SKM-1 treated with dmso at 0.1 percent for 144 hours (cell line): ENCODE results near the gene WDR48.
"Not testable (repeated sequence)": the region's sequence is repeated elsewhere in the genome, so short reads cannot be mapped to it uniquely, and the experiment has no call there.

Experiments
- DNase-seq: peaks from one replicate; lab custom pipeline; 2025; ENCODE audit not compliant: unreplicated experiment; lab: John Stamatoyannopoulos, UW

Gene WDR48

DNA sequence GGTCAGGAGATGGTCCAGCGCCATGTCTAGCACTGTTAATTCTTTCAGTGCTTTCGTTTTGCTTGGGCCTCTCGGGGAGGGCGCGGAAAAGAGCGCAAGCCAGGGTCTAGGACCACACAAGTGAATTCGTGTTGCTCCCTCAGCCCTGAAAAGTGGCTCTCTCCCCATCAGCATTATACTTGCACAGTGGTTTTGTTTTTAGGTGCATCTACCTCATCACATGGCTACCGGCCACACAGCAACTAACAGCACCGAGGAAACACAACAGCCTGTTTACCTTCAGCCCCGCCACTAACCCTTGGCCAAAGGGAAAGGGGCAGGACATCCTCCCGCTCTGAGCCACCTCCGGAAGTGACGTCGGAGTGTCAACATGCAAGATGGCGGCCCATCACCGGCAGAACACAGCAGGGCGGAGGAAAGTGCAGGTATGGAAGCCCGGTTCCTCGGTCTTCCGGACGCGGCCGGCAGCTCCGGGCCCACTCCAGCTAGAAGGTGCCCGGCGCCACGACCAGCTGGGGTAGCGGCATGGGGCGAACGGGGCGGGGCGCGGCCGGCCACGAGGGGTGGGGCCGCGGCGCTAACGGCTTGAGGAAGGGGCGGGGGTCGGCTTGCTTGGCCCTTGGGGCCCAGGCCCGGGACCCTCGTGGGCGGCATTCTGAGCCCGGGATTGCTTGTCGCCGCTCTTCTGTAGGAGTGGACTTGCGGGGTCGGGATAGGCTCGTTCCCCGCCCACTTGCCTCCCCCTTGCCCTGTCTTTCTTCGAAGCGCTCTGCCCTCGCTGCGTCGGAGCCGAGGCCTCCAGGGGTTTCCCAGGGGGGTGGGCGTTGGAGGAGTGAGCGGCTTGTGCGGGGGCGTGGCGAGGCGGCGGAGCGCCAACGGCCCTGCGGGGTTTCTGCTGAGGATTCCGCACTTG, at the start of gene WDR48, which contains the start of gene SCN11A:
TSS of gene WDR48 (plus strand) at position 368 of the 913 bp plus-strand sequence. CDS start at position 378, 10 bp downstream.
TSS of gene SCN11A (minus strand) at position 296 of the 913 bp plus-strand sequence. CDS start 101,582 bp downstream, outside the sequence.
- peak; percentile 86 for DNase-seq

DNA sequence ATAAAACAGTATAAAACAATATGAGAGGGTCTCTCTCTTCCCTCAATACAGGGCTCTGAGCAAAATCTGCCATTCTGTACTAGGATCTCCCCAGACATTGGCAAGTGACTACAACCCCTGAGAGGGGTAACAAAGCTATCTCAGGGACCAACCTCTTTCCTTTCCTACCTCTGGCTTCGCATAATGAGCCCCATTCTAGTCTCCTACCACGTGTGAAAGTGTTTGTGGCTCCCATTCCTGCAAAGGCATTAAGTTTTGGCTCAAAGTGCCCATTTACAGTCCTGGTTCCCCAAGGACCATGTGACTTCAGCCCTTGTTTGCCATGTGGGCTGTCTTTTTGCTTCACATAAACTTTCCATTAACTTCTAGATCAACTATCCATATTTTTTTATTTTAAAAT, 46.5 kb upstream of the WDR48 start:
- no peak for DNase-seq

DNA sequence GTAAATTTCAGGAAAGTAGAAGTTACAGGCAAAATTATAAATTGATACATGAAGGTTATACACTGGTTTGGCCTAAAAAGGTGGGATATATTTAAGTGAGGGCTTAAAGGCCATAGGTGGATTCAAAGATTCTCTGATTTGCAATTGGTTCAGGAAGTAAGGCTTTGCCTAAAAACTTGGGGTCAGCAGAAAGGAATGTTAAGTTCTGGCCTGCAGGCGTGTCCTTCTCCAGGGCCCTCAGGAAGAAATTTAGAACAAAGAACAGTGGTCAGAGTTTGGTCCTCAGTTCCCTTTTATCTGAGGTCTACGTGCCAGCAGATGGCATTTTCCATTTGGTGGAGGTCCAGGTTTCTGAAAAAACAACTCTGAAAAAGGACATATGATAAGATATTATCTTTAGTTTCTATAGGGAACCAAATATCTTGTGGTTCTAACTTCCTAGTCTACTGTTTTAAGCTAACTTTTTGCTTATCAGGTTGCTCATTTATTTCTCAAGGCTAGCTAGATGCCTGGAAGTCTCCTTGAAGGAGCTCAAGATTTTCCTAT, 40.6 kb upstream of the WDR48 start:
- DNase-seq: no peak

DNA sequence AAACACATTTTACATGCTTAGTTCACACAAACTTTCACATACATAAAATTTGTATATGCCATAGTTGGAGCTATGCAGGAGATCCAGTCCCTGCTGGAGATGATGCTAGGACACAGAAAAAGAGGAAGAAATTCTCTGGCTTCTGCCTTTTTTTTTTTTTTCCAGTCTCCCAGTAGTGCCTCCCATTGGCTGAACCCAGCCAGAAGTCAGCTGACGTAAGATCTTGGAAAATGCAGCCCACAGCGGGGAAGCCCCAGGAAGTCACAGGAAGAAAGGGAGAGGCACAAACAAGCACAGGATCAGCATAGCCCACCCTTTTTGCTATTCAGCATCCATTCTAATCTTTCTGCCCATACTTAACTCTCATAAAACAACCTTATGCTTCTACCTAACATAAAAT, 38.5 kb upstream of the WDR48 start:
- no peak for DNase-seq

DNA sequence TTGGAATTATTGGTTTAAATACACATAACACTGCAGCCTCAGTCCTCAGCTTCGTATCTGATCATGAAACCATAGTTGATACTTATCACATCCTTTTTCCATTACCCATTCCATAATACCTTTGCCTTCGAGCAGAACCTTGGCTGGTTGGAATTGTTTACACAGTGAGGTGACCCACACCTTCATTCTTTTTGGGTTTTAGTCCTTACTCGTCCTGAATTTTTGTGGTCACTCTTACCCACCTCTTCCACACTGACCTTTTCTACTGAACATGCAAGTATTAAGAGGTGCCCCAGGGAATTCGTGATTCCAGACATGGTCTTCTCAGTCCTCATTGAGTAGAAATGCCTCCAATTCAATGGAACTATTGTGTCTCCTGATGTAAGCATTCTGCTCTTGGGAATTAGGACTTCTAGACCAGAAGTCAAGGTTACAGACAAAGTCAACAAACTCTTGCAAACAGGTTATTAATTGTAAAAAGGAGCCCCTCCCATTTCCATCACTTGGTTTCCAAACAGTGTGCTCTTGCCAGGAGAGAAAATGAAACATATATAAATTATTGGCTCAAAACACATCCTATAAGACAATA, 37.8 kb upstream of the WDR48 start:
- DNase-seq: no peak

DNA sequence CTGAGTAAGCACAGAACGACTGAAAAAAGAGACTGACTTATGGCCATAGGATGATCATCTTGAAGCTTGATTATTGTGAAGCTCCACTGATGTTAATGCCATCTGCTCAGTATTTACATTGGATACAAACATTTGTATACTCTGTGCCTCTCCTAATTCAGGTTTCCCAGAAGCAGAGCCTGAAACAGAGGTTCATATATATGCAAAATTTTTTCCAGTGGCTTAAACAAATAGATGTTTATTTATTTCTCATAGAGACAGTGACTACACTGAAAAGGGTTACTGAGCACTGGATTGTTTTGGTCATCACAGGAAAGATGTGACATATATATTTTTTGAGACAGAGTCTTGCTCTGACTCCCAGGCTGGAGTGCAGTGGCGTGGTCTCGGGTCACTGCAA, 36.4 kb upstream of the WDR48 start:
- DNase-seq: no peak

DNA sequence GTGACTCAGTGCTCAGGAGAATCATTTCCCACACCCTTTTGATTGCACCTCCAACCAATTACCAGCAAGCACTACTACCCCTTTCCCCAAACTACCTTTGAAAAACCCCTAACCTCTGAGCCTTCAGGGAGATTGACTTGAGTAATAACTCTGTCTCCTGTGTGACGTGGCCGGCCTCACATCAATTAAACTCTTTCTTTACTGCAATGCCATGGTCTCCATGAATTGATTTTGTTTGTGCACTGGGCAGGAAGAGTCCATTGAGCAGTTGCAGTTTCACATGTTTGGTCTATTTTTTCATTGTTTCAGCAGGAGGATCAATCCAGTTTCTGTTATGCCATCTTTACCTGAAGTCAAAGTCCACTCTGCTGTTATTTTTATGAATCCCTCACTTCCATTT, 32.5 kb upstream of the WDR48 start:
- DNase-seq: no peak

DNA sequence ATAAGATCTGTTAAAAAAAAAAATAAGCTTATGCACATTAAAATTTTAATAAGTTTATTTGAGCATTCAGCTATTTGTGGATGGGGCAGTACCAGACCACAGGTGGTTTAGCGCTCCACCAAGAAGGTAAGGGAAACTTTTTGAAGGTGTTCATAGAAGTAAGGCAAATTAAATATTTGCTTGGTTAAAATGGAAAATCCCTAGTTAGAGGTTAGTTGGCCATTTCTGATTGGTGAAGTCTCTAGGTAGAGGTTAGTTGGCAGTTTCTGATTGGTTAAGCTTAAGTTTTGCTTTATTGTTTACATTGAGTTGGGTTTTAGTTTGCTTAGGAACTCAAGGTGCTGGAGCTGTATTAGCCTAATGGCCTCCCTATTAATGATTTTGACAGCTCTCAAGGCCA, 30.8 kb upstream of the WDR48 start:
- no peak for DNase-seq

DNA sequence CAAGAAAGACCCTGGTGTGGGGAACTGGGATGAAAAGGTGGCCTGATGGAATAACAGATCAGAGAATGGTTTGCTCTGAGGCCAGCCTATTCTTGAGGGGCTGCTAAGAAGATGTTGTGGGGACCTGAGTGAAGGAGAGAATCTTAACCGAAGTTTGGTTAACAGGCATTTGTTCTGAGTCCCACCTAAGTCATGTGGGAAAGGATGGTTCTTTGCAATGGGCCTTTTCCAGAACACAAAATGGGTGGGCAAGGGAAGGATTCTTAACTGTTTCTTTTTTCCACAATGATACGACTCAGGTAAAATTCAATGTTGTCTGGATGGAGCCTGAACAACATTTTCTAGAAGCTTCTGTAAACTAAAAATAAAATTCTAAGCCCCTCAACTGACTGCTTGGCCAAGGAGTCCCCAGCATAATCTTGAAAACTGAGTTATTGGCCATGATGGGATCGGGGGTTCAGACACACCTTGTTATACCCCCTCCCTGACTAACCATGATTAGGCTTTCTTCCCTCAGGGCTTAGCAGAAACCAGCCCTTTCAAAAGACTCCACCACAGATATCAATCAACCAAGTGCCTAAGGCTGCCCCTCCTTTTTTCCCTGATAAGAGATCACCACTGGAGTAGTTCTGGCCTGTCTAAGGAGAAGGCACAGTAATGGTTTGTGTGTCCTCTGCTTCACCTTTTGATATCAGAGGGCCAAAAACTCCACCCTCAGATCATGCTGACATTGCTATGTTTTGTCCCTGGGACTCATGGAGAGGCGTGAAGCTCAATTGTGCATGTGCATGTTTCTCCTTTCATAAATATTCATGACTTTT, 30.1 kb upstream of the WDR48 start:
- no peak for DNase-seq

DNA sequence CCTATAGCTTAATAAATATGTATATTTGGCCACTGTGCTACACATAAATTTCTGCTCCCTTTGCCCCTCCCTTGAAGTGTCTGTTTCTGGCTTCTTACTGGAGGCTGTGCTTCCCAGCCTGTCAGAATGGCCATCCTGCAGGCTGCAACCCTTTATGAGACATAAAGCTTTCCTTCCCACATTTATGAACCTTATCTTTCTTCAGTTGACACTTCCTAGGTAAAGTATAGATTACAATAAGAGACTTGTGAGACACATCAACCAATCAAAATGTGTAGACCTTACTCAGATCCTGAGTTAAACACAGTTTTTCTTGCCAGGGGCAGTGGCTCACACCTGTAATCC, 29.6 kb upstream of the WDR48 start:
- no peak for DNase-seq

DNA sequence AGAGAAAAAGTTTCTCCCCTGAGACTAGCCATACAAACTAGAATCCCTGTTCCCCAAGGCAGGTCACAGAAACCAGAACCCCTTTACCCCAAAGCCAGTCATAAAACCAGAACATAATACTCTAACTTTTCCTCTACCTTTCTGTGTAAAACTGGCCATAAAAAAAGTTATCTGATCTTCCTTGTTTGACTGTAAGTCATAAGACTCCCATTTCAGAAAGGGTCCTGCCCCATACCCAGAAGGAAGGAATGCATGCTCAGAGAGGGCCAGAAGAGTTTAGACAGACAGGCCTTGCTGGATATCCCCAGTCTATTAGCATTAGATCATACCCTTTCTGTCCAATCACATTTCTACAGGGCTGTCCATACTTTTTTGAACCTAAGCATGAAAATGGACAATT, 27.3 kb upstream of the WDR48 start:
- no peak for DNase-seq

DNA sequence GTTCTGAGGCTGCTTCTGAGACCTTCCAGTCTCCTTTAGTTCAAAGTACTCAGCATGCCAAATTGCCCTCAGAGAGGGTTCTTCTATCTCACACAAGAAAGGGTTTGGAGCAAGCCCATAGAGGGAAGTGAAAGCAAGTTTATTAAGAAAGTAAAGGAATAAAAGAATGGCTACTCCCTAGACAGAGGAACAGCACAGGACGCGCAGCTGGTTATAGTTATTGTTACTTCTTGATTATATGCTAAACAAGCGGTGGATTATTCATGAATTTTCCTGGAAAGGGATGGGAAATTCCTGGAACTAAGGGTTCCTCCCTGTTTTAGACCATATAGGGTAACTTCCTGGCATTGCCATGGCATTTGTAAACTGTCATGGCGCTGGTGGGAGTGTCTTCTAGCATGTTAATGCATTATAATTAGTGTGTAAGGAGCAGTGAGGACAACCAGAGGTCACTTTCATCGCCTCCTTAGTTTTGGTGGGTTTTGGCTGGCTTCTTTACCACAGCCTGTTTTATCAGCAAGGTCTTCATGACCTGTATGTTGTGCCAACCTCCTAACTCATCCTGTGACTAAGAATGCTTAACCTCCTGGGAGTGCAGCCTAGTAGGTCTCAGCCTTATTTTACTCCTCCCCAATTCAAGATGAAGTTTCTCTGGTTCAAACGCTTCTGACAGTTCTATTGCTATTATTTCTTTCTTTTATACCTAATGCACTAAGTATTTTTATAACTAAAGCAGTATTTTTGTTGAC, 26.4 kb upstream of the WDR48 start:
- DNase-seq: no peak

DNA sequence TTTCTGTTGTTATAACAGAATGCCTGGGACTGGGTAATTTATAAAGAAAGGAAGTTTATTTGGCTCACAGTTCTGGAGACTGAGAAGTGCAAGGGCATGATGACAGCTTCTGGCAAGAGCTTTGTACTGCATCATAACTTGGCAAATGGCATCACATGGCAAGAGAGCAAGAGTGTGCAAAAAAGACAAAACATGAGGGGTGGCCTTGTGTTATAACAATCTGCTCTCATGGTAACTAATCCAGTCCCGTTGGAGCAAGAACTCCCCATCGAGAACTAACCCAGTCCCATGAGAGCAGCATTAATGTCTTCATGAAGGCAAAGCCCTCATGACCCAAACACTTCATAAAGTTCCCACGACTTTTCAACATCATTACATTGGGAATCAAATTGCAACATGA, 23.3 kb upstream of the WDR48 start:
- DNase-seq: no peak

DNA sequence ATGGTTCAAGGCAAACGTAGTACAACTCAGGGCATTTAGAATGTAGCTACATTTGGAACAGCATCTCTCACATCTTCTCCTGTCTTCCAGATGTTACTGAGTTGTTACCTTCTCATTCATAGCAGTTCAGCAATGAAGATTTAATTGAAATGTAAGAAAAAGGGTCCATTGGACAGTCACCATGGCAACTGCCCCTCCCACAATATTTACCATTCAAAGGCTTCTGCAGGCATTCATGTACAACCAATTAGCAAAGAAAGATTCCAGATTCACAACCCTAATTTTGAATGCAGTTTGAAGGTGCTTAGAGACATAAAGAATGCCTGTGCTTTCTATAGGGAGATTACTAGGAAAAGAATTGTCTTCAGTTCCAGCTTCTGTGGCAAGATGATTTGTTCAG, 22.3 kb upstream of the WDR48 start:
- DNase-seq: no peak

DNA sequence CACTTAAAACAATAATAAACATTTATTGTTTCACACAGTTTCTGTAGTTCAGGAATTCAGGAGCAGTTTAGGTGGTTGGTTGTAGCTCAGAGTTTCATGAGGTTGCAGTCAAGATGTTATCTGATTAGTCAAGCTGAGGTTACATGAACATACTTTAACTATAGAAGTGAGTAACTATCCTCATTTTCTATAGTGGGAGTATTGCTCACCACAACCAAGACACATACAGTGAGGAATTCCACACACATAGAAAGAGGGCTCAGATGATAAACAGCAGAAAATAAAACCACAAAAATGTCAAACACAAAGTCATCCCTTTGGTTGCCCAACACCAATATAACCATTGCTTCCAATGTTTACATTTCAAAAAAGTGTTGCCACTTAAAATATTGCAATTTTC, 13.7 kb upstream of the WDR48 start:
- DNase-seq: no peak

DNA sequence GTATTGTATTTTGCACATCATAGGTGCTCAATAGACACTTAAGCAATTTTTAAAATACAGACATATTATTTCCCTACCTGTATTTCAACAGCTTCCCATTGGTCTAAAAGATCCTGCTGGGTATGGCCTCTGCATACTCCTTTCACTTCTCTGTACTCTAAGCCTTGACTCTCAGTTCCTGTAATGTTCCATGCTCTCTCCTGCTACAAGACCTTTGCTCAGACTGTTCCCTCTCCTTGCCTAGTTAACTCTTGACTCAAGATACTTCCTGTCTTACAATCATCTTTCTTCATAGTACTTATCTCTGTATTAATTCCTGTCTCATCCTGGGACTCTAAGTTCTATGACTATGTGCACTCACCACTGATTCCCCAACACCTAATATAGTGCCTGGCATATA, 1.8 kb upstream of the WDR48 start:
- DNase-seq: peak; percentile 49

DNA sequence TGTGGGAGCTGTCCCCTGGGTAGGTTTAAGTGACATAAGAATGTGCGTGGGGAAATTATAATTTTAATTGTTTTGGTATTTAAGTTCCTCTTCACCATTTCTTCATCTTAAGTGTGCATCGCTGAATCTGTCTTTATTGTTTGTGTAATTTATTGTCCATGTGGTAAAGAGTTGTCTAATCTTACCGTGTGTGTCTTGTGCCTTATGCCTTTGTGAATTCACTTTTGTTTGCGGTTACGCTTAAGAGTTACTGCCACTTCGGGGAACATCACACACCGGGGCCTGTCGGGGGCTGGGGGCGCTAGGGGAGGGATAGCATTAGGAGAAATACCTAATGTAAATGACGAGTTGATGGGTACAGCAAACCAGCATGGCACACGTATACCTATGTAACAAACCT, 767 bp downstream of the WDR48 start:
- DNase-seq: peak; percentile 1

DNA sequence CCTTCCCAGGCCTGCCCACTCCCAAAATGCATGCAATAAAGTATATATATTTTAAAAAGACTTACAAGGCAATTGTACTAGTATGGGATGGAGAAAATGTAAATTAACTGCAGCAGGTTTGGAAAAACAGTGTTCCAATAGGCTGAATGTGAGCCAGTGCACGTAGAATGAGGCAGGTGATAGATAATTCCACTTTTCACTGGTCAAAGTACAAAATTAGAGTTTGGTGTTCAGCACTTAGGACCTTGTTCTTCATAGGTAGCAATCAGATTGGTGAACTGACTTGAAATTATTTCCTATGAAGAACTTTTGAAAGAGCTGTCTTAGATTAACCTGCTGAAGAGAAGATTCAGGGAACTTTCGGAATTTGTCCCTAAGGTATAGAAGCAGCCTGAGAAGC, 1.9 kb downstream of the WDR48 start:
- DNase-seq: no peak

DNA sequence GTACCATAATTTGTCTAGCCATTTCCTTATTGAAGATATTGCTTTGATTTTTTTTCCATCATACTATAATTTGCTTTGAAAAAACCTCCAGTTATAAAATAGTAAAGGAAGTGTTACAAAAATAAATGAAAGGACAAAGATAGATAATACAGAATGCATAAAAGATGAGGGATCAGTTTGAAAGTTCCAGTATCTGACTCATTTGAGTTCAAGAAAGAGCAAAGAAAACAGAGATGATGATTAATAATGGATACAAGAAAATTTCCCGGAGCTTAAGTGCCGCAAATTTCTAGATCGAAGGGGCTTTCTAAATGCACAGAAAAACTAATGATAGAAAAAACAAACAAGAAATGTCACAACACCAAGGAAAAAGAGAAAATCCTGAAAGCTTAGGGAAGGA, 4.3 kb downstream of the WDR48 start:
- no peak for DNase-seq

DNA sequence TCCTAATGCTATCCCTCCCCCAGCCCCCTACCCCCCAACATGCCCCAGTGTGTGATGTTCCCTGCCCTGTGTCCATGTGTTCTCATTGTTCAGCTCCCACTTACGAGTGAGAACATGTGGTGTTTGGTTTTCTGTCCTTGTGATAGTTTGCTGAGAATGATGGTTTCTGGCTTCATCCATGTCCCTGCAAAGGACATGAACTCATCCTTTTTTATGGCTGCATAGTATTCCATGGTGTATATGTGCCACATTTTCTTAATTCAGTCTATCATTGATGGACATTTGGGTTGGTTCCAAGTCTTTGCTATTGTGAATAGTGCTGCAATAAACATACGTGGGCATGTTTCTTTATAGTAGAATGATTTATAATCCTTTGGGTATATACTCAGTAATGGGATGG, 9.4 kb downstream of the WDR48 start:
- not testable (repeated sequence) for DNase-seq

DNA sequence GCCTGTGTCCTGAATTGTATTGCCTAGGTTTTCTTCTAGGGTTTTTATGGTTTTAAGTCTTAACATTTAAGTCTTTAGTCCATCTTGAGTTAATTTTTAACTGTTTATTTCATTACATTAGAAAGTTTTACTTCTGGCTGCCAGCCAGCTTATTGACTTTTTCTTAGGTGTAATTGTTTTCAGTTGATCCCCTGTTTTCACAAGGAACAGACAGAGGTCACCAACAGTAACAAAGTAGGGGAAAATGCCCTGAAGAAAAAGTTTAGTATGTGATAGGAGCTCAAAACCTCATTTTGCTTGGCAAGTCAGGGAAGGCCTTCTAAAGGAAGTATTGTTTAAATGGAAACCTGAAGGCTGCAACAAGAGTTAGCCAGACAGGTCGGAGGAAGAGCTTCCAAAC, 10.4 kb downstream of the WDR48 start:
- DNase-seq: no peak
